ENCODE results near the gene TDRD12. TPM values are rescaled to one million over a fixed set of nuclear protein-coding genes. Genes with fewer than 3 reads are reported as not detected.
A peak's percentile ranks its signal among the peaks of the same experiment; 100 is the strongest.
"Not testable (repeated sequence)": the region's sequence is repeated elsewhere in the genome, so short reads cannot be mapped to it uniquely, and the experiment has no call there.

Gene TDRD12
- polyA plus RNA-seq, 6 donors from 2014 or later, result not detected

GRCh38 chr19:32745594-32746251 is 26.2 kb downstream of the TDRD12 start:
- H3K4me3 Mint-ChIP-seq; DNase-seq; H3K4me1 Mint-ChIP-seq; H3K9me3 Mint-ChIP-seq; H3K27ac Mint-ChIP-seq; ATAC-seq (ENCODE audit: low read depth in 2 of 2); H3K36me3 Mint-ChIP-seq: not testable (repeated sequence)
- H3K27me3 Mint-ChIP-seq, result peaks cover 12 to 26% (median 12%) of the 10 kb centered on the region in 3 donors

- not testable (repeated sequence) for H3K36me3 Mint-ChIP-seq; H3K4me1 Mint-ChIP-seq; H3K27ac Mint-ChIP-seq; H3K9me3 Mint-ChIP-seq; ATAC-seq (ENCODE audit: low read depth in 2 of 2); H3K4me3 Mint-ChIP-seq; DNase-seq
- peaks cover 18 to 28% (median 20%) of the 10 kb centered on the region in 3 donors for H3K27me3 Mint-ChIP-seq
These were observed 27.1 kb downstream of the TDRD12 start for GRCh38 chr19:32746631-32747196.

GRCh38 chr19:32748497-32748896 is 28.9 kb downstream of the TDRD12 start:
- DNase-seq (no peak), ATAC-seq (ENCODE audit: low read depth in 2 of 2) (peak; percentile 30 to 37)
- Mint-ChIP-seq H3K4me3 (no peak overlapping the region), H3K9me3 (peaks cover 0 to 2% (median 0%) of the 10 kb centered on the region in 7 donors), H3K36me3 (no peaks in the 10 kb centered on the region), H3K4me1 (no peaks in the 10 kb centered on the region), H3K27ac (peak overlapping the region in 1 of 6 donors; percentile 27), H3K27me3 (peaks cover 18 to 28% (median 20%) of the 10 kb centered on the region in 3 donors)

DNA sequence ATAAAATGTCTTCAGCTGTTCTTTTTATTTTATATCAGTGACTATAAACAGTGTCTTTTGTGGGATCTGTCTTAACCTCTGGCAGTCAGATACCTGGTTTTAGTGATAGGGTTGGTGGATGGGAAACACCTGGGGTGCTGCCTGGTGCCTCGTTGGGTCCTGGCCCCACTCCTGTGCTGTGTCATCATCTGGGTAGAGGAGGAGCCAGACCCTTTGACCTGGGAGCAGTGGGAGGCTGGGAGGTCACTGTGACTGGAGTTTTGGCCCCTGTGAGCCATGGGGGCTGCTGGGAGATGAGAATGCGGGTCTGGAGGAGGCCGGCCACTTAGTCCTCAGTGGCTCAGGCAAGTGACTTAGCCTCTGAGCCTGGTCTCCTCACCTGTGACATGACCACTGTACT is 29.4 kb downstream of the TDRD12 start:
- H3K4me3 Mint-ChIP-seq, result no peak overlapping the region
- no peak for ATAC-seq (ENCODE audit: low read depth in 2 of 2)
- DNase-seq, result no peak
- H3K9me3 Mint-ChIP-seq, result peaks cover 0 to 2% (median 0%) of the 10 kb centered on the region in 7 donors
- no peaks in the 10 kb centered on the region for H3K36me3 Mint-ChIP-seq
- H3K4me1 Mint-ChIP-seq, result no peaks in the 10 kb centered on the region
- H3K27me3 Mint-ChIP-seq, result peaks cover 18 to 28% (median 20%) of the 10 kb centered on the region in 3 donors
- H3K27ac Mint-ChIP-seq, result peak overlapping the region in 1 of 6 donors; percentile 27

DNA sequence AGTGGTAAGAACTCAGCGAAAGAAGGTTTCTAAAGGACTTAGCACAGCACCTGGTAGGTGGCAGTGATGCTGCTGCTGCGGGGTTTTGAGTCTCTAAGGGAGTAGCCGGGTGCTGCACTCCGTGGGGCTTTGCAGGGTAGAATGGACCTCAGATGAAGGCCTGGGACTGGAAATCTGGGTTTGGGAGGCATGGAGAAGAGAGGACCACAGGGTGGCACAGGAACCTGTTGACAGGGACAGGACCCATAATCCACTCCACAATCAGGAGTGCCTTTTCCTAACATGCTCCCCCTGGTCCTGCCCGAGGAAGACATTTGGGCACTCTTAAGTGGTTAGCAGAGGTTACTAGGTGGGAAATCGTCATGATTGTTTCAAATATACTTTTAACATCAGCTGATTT is 29.8 kb downstream of the TDRD12 start:
- ATAC-seq (ENCODE audit: low read depth in 2 of 2), result no peak
- Mint-ChIP-seq H3K4me3 (no peak overlapping the region), H3K27ac (no peak overlapping the region), H3K36me3 (no peaks in the 10 kb centered on the region), H3K9me3 (peaks cover 0 to 2% (median 0%) of the 10 kb centered on the region in 7 donors), H3K27me3 (peaks cover 18 to 28% (median 20%) of the 10 kb centered on the region in 3 donors), H3K4me1 (no peaks in the 10 kb centered on the region)
- DNase-seq, result no peak

GRCh38 chr19:32750441-32751055 is 31.0 kb downstream of the TDRD12 start:
- ATAC-seq (ENCODE audit: low read depth in 2 of 2) (no peak), DNase-seq (no peak)
- Mint-ChIP-seq H3K4me1 (no peaks in the 10 kb centered on the region), H3K9me3 (peaks cover 0 to 2% (median 0%) of the 10 kb centered on the region in 7 donors), H3K4me3 (no peak overlapping the region), H3K36me3 (no peaks in the 10 kb centered on the region), H3K27ac (peak overlapping the region in 1 of 6 donors; percentile 88), H3K27me3 (peaks cover 20 to 28% (median 24%) of the 10 kb centered on the region in 3 donors)

DNA sequence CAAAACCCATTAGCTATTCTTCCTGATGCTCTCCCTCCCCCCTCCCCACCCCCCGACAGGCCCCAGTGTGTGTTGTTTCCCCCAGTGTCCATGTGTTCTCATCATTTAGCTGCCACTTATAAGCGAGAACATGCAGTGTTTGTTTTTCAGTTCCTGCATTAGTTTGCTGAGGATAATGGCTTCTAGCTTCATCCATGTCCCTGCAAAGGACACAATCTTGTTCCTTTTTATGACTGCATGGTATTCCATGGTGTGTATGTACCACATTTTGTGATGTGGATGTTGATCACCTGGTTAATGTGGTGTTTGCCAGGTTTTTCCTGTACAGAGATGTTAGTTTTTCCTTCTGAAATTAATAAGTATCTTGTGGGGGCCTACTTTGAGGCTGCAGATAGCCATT is 31.5 kb downstream of the TDRD12 start:
- DNase-seq (no peak), ATAC-seq (ENCODE audit: low read depth in 2 of 2) (no peak)
- H3K36me3 Mint-ChIP-seq, result no peaks in the 10 kb centered on the region
- no peaks in the 10 kb centered on the region for H3K4me1 Mint-ChIP-seq
- H3K27me3 Mint-ChIP-seq, result peaks cover 20 to 28% (median 24%) of the 10 kb centered on the region in 3 donors
- H3K9me3 Mint-ChIP-seq, result peaks cover 0 to 2% (median 0%) of the 10 kb centered on the region in 7 donors
- no peak overlapping the region for H3K4me3 Mint-ChIP-seq
- no peak overlapping the region for H3K27ac Mint-ChIP-seq

- no peak overlapping the region for H3K4me3 Mint-ChIP-seq
- ATAC-seq (ENCODE audit: low read depth in 2 of 2), result no peak
- H3K4me1 Mint-ChIP-seq, result no peaks in the 10 kb centered on the region
- no peak overlapping the region for H3K27ac Mint-ChIP-seq
- H3K9me3 Mint-ChIP-seq, result peaks cover 0 to 7% (median 5%) of the 10 kb centered on the region in 7 donors
- no peak for DNase-seq
- H3K27me3 Mint-ChIP-seq, result peaks cover 15 to 17% (median 16%) of the 10 kb centered on the region in 3 donors
- H3K36me3 Mint-ChIP-seq, result peaks cover 6 to 9% of the 10 kb centered on the region in 2 donors
These were observed 37.6 kb downstream of the TDRD12 start for GRCh38 chr19:32757189-32757588.

GRCh38 chr19:32765365-32765764 is 45.8 kb downstream of the TDRD12 start:
- H3K4me3 Mint-ChIP-seq; H3K4me1 Mint-ChIP-seq; DNase-seq; H3K9me3 Mint-ChIP-seq; H3K36me3 Mint-ChIP-seq; H3K27ac Mint-ChIP-seq; ATAC-seq (ENCODE audit: low read depth in 2 of 2): not testable (repeated sequence)
- H3K27me3 Mint-ChIP-seq, result peaks cover 12 to 16% (median 14%) of the 10 kb centered on the region in 3 donors

DNA sequence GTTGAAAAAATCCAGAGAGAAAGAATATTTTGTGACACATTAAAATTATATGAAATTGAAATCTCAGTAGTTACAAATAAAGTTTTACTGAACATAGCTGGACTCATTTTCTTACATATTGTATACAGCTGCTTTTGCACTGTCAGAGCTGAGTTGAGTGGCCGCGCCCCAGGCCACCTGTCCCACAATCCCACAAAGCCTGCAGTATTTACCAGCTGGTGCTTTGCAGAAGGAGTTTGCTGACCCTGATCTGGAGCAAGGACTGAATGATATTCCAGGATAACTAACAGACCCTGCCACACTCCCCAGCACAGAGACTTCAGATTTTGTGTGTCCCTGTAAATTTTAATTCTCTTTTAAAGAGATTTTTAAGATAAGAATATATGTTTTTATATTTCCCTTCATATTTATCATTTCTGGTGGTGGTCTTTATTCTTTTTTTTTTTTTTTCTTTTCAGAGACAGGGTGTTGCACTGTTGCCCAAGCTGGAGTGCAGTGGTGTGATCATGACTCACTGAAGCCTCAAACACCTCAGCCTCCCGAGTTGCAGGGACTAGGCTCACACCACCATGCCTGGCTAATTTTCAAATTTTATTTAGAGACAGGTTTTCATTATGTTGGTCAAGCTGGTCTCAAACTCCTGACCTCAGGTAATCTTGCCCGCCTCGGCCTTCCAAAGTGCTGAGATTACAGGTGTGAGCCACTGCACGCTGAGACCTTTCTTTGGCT is 48.5 kb downstream of the TDRD12 start:
- H3K27ac Mint-ChIP-seq, result no peak overlapping the region
- H3K9me3 Mint-ChIP-seq, result peaks cover 0 to 14% (median 3%) of the 10 kb centered on the region in 7 donors
- no peak for ATAC-seq (ENCODE audit: low read depth in 2 of 2)
- H3K36me3 Mint-ChIP-seq, result no peaks in the 10 kb centered on the region
- DNase-seq, result no peak
- no peak overlapping the region for H3K4me3 Mint-ChIP-seq
- no peaks in the 10 kb centered on the region for H3K4me1 Mint-ChIP-seq
- peaks cover 4 to 19% (median 12%) of the 10 kb centered on the region in 3 donors for H3K27me3 Mint-ChIP-seq

GRCh38 chr19:32771596-32771995 is 52.0 kb downstream of the TDRD12 start:
- Mint-ChIP-seq H3K27me3 (peaks cover 0 to 19% (median 12%) of the 10 kb centered on the region in 3 donors), H3K4me1 (no peaks in the 10 kb centered on the region), H3K36me3 (no peaks in the 10 kb centered on the region), H3K4me3 (no peak overlapping the region), H3K9me3 (peaks cover 0 to 14% (median 2%) of the 10 kb centered on the region in 7 donors), H3K27ac (no peak overlapping the region)
- no peak for ATAC-seq (ENCODE audit: low read depth in 2 of 2)
- DNase-seq, result no peak

GRCh38 chr19:32773126-32773525 is 53.6 kb downstream of the TDRD12 start:
- Mint-ChIP-seq H3K4me3 (peak overlapping the region in 1 of 8 donors; percentile 1), H3K9me3 (peaks cover 0 to 14% (median 2%) of the 10 kb centered on the region in 7 donors), H3K27ac (no peak overlapping the region), H3K4me1 (no peaks in the 10 kb centered on the region), H3K36me3 (no peaks in the 10 kb centered on the region), H3K27me3 (peaks cover 0 to 19% (median 12%) of the 10 kb centered on the region in 3 donors)
- ATAC-seq (ENCODE audit: low read depth in 2 of 2), result no peak
- DNase-seq, result no peak

GRCh38 chr19:32779082-32779481 is 59.5 kb downstream of the TDRD12 start:
- no peak for ATAC-seq (ENCODE audit: low read depth in 2 of 2)
- DNase-seq, result no peak
- no peak overlapping the region for H3K4me3 Mint-ChIP-seq
- H3K27ac Mint-ChIP-seq, result no peak overlapping the region
- H3K4me1 Mint-ChIP-seq, result no peaks in the 10 kb centered on the region
- H3K9me3 Mint-ChIP-seq, result peaks cover 8 to 26% (median 14%) of the 10 kb centered on the region in 7 donors
- H3K36me3 Mint-ChIP-seq, result peaks cover 4 to 11% of the 10 kb centered on the region in 2 donors
- H3K27me3 Mint-ChIP-seq, result peaks cover 0 to 12% (median 12%) of the 10 kb centered on the region in 3 donors

Data from naive B cell (primary cell).